ENCODE results near the gene ARFRP1.
A peak's percentile ranks its signal among the peaks of the same experiment; 100 is the strongest.

Gene ARFRP1, protein sequence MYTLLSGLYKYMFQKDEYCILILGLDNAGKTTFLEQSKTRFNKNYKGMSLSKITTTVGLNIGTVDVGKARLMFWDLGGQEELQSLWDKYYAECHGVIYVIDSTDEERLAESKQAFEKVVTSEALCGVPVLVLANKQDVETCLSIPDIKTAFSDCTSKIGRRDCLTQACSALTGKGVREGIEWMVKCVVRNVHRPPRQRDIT

DNA sequence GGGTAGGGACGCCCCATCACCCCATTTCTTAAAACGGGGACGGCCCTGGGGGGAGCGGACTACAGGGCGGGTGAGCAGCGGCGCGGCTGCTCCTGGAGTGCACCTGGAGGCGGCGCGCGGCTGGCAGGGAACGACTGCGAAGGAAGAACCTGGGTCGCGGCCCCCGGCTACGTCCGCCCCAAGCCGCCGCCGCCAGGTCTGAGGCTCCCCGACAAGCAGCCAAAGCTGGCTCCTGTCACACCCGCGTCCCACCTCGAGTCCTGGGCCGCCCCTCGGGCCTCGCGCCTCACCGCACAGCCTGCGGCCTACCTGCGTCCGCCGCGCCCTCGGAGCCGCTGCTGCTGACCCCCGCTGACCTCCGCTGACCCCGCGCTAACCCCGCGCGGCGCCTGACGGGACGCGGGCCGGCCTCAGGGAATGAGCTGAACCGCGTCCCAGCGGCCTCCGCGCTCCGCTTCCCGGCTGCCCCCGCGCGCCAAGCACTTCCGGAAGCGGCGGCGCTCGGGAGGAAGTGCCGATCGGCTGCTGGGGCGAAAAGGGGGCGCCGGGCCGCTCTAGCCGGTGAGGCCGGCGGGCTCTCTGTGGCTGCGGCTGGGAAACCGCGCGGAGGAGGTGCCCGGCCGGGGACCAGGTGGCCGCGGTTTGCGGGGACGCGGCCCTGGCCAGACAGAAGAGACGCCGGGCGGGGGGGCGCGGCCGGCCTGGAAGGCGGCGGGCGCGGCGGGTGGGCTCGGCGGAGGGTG, at the start of gene ARFRP1, which contains the start of gene ZGPAT:
Gene ARFRP1, minus strand, starts transcription at position 419 of the 743 bp plus-strand sequence. CDS start 885 bp downstream, outside the sequence.
Gene ZGPAT, plus strand, starts transcription at position 482 of the 743 bp plus-strand sequence. CDS start 542 bp downstream, outside the sequence.
- DNase-seq (ENCODE audit: low read depth in 2 of 2) = peak; percentile 78 to 84

DNA sequence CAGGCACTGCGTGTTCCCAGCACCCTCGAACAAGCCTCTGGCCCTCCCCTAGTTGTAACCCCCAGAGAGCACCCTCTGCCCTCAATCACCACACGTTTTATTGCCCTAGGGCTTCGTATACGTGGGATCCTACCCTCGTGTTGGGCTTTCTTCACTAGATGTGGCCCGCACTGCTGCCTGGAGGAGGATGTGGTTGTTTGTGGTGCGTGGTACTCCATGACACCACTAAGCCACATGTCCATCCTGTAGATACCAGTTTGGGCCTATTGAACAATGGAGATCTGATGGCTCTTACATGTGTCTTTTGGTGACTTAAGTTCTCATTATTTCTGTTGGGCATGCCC, 48.8 kb upstream of the ARFRP1 start:
- no peak for DNase-seq (ENCODE audit: low read depth in 2 of 2)

DNA sequence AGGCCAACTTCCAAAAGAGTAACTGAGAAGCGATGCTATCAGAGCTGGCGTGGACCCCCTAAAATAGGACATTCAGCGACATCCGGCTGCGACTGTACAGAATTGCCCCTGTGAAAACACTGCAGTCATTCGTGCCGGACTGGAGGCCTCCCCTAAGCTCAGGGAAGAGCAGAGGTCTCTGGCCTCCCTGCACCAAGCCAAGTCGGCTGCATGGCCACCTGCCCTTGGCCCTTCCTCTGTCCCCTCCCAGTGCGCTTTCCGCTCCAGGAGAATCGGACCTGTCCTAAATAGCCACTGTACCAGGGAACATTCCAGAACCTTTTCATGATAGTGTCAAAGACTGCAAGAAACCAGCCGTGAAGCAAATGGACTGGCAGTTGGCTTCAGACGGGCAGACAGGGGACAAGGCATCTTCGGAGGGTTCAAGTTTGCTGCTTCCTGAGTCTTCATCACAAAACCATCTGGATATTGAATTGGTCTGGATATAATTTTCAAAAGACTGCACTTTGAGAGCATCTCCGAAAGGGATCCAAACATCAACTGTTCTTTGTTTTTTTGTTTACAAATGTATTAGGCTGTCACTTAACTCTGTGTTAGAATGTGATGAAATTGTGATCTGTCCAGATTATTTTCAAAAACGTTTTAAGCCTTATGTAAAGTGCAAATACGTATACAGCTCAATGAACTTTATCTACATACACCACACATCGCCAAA, 48.3 kb upstream of the ARFRP1 start:
- no peak for DNase-seq (ENCODE audit: low read depth in 2 of 2)

DNA sequence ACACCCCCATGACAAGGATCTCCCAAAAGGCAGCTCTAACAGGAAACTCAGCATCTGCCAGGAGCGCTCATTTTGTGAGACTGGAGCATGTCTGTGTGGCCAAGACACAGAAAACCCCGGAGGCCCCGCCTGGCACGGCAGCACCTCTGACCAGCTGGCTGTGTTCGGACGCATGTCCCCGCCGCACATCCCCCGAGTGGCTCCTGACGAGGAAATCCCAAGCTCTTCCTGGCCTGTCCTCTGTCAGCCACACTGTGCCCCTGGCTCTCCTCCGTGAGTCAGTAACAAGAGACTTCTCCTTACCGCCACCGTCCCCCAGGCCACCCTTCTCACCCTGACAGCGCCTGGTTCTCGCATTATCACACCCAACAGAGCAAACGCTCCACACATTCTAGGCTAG, 46.2 kb upstream of the ARFRP1 start:
- no peak for DNase-seq (ENCODE audit: low read depth in 2 of 2)

DNA sequence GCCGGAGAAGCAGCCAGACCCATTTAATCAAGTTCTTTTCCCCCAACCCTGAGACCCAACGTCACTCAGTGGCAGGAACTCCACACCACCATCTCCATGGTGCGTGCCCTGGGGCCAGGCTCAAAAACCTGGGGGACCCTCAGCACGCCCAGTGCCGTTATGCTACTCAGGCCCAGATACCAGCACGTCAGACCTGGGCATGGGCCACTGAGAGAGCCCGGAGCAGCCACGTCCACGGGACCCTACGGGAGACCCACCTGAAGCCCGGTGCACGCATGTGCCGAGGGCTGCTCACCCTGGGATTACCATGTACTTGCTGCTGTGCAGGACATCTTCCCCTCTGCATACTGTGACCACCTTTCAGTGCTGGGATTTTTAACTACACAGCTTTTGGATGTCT, 45.6 kb upstream of the ARFRP1 start:
- DNase-seq (ENCODE audit: low read depth in 2 of 2) = no peak

DNA sequence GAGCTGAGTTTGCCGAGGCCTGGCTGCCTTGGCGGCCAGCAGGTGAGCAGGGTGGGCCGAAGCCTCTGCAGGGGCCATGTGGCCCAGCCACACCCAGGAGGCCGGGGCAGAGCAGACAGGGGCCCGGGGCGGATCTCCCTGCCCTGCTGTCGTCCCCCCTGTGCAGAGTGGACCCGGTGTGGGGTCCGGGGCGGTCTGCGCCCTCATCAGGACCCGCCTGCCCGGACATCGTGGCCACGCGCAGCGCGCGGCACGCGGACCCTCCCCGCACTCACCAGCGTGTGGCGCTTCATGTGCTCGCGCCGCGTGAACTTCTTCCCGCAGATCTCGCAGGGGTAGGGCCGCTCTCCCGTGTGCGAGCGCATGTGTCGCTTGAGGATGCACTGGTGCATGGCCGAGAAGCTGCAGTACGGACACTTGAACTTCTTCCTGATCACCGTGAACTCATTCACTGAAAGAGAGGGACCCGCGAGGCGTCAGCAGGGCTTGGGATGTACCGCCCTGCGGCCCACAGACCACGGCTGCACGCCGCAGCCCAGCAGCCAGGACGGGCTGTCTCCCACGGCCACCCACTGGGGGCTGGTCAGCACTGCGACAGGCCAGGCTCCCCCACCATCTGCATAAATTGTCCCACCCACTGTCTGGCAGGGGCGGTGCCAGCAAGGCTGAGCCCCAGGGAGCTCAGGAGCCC, 44.8 kb upstream of the ARFRP1 start:
- no peak for DNase-seq (ENCODE audit: low read depth in 2 of 2)

DNA sequence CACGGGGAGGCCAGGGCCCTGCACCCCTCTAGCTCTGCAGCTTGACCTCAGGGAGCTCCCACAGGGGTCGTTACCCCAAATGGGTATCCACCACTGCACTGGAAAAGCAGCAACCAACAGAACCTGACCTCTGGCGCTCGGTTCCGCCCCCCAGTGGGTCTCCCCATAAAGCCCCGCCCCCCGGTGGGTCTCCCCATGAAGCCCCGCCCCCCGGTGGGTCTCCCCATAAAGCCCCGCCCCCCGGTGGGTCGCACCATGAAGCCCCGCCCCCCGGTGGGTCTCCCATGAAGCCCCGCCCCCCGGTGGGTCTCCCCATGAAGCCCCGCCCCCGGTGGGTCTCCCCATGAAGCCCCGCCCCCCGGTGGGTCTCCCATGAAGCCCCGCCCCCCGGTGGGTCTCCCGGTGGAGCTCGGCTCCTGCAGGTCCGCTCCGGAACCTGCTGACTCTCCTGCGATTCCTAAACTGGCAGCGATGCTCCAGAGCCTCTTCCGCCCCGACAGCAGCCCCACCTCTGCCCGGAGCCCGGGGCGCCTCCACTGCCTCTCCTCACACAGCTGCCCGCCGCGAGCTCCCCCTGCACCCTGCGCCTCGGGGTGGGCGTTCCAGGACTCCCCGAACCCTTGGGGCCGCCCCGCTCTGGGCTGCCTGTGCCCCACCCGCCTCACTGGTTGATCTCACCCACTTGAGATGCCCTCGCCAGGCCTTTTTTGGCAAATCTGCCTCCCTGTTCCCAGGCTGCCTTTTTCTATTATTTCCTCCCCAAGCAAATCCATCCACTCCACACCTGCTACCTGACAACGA, 43.9 kb upstream of the ARFRP1 start:
- no peak for DNase-seq (ENCODE audit: low read depth in 2 of 2)

DNA sequence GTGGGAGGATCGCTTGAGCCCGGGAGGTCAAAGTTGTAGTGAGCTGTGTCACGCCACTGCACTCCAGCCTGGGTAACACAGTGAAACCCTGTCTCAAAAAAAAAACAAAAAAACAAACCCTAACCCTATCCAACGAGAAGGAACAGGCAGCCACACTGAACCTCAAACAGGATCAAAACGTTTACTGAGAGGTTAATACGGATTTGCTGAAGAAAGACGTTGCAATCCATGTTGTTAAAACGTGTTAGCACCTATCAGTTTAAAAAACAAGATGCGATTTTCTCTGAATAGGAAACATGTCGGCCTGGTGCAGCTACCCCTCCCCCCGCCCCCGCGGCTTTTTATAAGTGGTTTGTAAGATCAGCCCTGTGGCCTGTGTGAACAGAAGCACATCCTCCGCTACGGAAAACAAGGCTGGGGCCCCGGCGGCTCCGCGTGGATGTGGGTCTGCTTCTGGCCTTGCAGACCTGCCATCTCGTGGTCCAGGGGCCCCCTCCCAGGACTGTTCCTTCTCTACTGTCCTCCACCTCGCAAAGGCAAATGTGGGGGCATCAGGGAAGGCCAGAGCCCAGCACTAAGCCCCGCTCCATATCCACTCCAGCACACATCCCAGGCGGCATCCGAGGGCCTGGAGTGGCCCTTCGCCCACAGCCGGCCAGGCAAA, 43.2 kb upstream of the ARFRP1 start:
- peak in 1 of 2 donors; percentile 40 for DNase-seq (ENCODE audit: low read depth in 2 of 2)

DNA sequence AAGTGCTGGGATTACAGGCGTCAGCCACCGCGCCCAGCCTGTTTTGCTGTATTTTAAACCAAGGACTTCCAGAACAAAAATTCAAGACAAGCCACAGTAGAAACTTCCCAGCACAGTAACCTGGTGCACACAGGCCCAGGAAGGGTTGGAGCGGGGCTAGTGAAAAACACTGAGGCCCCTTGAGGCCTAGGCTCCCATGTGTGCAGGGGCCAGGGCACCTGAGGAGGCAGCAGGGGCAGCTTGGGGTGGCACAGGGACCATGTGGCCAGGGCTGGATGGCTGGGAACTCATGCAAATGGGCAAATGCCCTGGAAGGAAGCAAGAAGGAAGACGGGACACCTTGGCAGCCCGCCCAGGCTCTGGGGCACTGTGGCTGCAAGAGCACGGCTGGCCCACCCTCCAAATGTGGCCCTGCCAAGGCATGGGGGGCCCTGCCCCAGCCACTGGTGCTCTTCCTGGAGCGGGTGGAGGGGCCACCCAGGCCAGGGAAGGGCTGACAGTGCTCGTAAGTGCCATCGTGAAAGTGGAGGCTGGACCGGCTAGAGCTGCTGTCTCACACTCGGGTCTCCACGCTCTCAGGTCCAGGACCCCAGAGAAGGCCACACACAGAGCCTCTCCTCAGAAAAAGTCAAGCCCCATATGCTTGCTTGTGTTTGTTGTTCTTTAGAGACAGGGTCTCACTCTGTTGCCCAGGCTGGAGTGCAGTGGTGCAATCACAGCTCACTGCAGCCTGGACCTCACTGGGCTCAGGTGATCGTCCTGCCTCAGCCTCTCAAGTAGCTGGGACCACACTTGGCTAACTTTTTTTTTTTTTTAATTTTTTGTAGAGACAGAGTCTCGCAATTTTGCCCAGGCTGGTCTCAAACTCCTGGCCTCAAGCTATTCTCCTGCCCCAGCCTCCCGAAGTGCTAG, 42.1 kb upstream of the ARFRP1 start:
- DNase-seq (ENCODE audit: low read depth in 2 of 2) = no peak

DNA sequence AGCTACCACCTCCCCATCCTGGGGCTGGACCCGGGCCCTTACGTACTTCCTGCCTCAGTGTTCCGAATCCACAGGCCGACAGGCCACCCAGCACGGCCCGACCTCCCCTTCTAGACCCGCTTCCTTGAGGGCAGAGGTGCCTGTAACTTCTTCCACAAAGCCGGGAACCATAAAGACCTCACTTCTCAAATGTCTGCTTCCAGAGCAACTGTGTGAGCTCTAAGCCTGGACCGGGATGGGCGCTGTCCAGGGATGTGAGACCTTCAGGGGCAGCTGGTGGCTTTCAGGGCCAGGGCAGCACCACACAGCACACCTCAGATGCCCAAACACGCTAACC, 41.1 kb upstream of the ARFRP1 start:
- no peak for DNase-seq (ENCODE audit: low read depth in 2 of 2)

DNA sequence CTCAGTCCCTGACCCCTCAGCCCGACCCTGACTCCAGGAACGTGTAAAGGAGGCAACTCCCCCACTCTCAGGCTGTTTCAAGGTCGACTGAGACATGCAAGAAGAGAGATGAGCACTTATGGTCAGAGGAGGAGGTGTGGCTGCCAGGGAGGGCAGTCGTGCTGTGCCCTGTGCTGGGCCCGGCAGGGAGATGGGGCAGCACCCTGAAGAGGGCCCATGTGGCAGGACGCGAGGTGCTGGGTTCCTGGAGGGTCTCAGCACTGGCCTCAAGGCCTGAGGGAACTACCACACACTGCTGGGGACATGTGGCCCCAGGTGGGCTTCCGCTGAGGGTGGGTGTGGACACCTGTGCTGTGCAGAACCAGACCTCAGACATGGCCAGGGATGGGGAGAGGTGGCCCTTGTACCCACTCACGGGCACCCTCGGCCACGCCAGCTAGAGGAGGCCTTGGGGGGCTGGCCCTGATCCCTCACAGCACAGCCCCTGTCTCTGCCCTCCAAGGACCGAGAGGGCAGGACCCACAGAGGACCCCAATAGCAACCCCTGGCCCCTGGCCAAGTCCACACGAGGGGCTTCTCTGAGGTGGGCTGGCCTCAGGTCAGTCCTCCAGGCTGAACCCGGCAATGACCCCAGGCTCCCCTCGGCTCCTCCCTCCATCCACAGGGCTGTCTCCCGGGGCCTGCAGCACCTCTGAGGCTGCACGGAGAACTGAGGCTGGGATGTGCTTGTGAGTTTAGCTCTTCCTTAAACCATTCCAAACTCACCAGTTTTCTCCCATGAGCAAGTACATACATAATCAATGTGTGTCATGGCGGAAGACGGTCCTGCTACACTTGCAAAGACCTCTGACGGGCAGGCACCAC, 40.5 kb upstream of the ARFRP1 start:
- DNase-seq (ENCODE audit: low read depth in 2 of 2) = no peak

DNA sequence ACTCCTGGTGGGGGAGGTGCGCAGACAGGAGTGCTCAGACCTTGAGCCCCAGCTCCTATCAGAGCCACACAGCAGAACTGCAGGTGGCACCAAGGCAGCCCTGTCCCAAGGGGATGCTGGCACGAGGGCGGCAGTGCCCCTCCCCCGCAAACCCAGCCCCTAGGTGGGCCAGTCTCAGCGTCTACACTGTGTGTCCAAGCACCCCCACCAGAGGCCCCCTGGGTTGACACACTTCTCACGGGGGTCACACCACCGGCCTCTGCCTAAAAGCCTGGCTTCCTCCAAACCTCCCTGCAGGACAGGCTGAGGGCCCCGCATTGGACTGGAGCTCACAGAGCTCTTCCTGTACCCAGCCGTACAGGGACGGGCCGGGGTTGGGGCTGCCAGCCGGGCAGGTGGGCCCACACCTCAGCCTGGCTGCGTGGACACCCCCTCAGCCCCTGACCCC, 39.9 kb upstream of the ARFRP1 start:
- no peak for DNase-seq (ENCODE audit: low read depth in 2 of 2)

DNA sequence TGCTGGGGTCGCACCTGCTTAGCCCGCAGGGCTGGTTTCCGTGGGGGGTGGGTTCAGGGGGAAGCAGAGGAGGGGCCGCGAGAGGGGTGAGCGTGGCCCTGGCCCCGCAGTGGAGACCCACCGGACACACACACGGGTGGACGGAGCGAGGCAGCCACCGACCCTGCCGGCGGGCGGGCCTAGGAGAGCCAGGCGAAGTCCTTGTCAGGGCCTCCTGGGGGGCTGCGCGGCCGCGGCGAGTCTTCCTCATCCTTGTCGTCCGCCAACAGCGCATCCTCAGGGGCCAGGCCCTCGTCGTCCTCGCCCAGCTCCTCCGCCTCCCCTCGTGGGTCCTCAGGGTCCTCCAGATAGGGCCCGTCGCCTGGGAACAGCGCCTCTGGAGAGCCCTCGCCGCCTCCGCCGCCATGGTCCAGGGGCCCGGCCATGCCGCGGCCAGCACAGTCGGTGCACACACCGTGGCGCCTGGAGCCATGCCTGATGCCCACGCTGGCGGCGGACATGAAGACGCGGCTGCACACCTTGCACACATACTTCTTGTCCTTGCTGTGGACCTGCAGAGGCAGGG, 39.1 kb upstream of the ARFRP1 start:
- no peak for DNase-seq (ENCODE audit: low read depth in 2 of 2)

DNA sequence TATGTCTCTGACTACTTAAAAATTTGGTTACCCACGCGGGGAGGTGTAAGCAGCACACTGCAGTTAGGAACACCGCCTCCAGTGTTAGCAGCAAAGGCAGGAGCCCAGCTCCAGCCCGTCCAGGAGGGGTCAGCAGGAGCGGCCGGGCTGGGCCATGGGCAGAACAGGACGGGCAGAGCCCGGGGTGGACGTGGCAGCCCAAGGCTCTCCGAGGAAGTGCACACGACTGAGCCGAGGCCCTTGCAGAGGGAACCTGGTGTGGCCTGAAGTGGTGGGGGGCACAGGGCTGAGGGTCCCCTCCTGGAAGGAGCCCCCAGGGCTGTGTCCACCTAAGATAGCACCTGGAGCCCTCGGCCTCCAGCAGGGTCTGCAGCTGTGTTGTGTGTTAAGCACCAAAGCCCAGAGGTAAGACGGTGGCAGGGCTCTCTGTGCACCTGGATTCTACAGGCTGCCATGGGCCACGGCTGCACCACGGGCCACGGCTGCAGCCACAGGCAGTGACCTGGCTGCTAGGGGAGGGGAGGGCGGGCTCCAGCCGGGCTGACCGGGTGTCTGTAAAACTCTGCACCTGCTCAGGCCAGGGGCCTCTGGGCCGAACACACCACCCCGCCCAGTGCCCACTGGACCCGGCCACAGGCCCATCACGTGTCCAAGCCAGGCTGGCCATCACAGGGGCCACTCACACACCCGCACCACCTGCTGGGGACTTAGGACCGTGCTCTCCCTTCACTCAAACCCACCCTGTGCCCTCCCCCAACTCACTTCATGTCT, 38.4 kb upstream of the ARFRP1 start:
- DNase-seq (ENCODE audit: low read depth in 2 of 2) = no peak

DNA sequence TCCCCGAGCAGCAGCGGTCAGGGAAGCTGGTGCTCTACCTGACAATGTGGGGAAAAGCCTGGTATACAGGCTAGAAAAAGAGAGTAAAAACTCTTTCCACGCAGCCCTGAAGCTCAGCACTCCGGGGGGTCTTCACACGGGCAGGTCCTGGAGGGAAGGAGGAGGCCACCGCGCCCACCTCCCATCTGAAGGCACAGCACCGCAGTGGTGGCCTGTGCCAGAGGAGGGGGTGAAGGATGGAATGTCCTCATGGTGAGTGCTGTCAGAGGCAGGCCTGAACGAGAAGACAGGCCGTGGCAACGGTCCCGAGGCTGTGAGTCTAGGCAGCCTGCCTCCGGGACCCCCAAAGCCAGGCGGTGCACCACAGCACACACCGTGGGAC, 37.6 kb upstream of the ARFRP1 start:
- no peak for DNase-seq (ENCODE audit: low read depth in 2 of 2)

DNA sequence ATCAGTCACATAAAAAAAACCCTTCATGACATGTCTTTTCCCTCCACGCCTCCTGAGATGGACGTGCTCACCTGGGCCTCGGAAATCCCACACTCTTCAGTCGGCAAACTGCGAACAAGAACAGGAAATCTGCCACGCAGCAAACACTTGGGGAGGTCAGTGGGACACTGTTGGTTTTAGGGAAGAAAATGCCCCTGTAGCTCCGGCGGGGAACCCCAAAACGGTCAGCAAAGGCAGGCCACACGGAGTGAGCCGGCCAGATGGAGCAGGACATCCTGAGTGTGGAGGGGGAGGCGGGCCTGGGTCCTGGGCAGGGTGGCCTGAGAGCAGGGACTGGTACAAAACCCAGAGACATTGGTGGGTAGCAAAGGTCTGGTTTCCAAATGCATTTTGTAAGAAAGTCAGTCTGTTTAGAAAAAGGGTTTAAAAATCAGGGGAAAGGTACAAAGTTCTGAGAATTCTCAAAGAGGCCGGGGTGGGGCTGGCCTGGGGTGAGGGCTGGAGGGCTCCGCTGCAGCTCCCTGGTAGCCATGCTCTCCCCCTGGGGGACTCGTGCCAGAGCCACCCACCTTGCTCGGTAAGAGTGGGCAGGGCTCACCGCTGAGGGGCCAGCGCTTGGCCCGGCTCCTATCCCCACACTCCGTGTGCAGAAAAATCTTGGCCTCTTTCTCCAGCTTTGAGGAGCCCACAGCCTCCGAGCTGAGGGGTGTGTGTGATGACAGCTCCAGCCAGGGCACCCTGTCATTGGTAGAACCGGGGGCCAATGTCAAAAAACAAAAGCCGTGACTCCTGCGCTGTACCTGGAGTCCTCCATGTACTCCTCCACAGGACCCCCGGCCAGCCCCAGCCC, 37.0 kb upstream of the ARFRP1 start:
- DNase-seq (ENCODE audit: low read depth in 2 of 2) = no peak

DNA sequence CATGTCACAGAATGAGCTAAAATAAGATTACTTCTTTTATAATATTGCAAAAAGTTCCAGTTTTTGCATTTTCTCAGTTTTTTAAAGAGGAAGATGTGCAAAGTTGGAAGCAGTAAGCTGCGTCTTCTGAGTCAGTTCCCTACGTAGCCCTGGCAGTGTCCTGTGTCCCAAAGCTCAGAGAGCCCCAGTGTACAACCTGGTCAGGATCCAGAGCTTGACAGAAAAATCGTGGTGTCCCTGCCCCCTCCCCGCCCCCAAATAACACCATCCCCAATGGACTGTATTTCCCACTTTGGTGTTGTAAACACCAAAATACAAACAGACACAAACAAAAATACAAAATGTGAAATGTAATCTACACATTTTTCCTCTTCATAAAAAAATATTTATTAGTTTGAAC, 36.4 kb upstream of the ARFRP1 start:
- DNase-seq (ENCODE audit: low read depth in 2 of 2) = no peak

Data from stimulated activated CD4-positive, alpha-beta T cell treated with anti-CD3 and anti-CD28 coated beads, Interleukin-4, amount 100 ng/mL, for 48 hours (primary cell).